Thoracic aorta (tissue), 2 donors: ENCODE measurements around the gene STIM1. TPM values are rescaled to one million over a fixed set of nuclear protein-coding genes. Genes with fewer than 3 reads are reported as not detected.
"Not testable (repeated sequence)": the region's sequence is repeated elsewhere in the genome, so short reads cannot be mapped to it uniquely, and the experiment has no call there.

ENCODE experiments used
- ATAC-seq: fragments of 150-250 bp; one replicate; pipeline ENCODE4 v1.8.0; 2017; ENCODE audit warnings: low read depth; ENCODE audit not compliant: insufficient number of reproducible peaks, low FRiP score
- DNase-seq: peaks from one replicate; pipeline ENCODE4 v3.0.0-alpha.2; 2020; ENCODE audit warnings: low spot score
- H3K27ac ChIP-seq, 2 donors: fragments of 200-600 bp; sonication (generic); 1 replicate in 1 of 2; 2 replicates in 1 of 2; pipeline ENCODE4 v1.5.1; 2016; ENCODE audit warnings: mild to moderate bottlenecking in 2 of 2, moderate library complexity in 2 of 2
- H3K27me3 ChIP-seq: fragments of 200-600 bp; sonication (generic); replicated peaks from 2 replicates; pipeline ENCODE4 v1.6.0; 2016; ENCODE audit warnings: mild to moderate bottlenecking; ENCODE audit not compliant: insufficient read depth
- H3K36me3 ChIP-seq: fragments of 200-600 bp; sonication (generic); one replicate; pipeline ENCODE4 v1.5.1; 2016
- H3K4me1 ChIP-seq, 2 donors: fragments of 200-600 bp; sonication (generic); 1 replicate in 1 of 2; 2 replicates in 1 of 2; pipeline versions ENCODE4 v1.5.1 to v1.6.0; 2016; ENCODE audit warnings: low read depth in 2 of 2, mild to moderate bottlenecking in 1 of 2; ENCODE audit not compliant: control insufficient read depth in 1 of 2
- H3K4me3 ChIP-seq: fragments of 200-600 bp; sonication (generic); 2 replicates; pipeline ENCODE4 v1.5.1; 2016; ENCODE audit warnings: mild to moderate bottlenecking
- H3K9me3 ChIP-seq: fragments of 200-600 bp; sonication (generic); 2 replicates; pipeline ENCODE4 v1.5.1; 2016
- CTCF ChIP-seq: fragments of 200-600 bp; sonication (generic); IDR thresholded peaks from one replicate; pipeline ENCODE4 v1.5.1; 2019; ENCODE audit warnings: antibody characterized with exemption
- total RNA-seq, 2 donors: library from RNA; depleted of rRNA; stranded (reverse); fragments of >200 nt; gene quantifications; one replicate each; pipeline versions ENCODE4 v1.1.0 to v1.2.3, GENCODE V29; 2016

Gene STIM1
- total RNA-seq, 2 donors from 2014 or later, result 53.8 to 63.0 TPM

- ATAC-seq (no peak), DNase-seq (no peak)
- H3K4me1 ChIP-seq, result peaks cover 57 to 63% of the 10 kb centered on the region in 2 donors
- H3K4me3 ChIP-seq, result no peak overlapping the region
- H3K9me3 ChIP-seq, result no peaks in the 10 kb centered on the region
- no peak for TF ChIP-seq CTCF
- no peaks in the 10 kb centered on the region for H3K27me3 ChIP-seq
- H3K36me3 ChIP-seq, result no peaks in the 10 kb centered on the region
- no peak overlapping the region for H3K27ac ChIP-seq
These were observed 4.9 kb downstream of the STIM1 start for GRCh38 chr11:3860375-3860774.

GRCh38 chr11:3860898-3861393, 5.5 kb downstream of the STIM1 start:
- ATAC-seq, DNase-seq, H3K9me3 ChIP-seq, H3K27me3 ChIP-seq, H3K4me3 ChIP-seq, H3K36me3 ChIP-seq, H3K27ac ChIP-seq: not testable (repeated sequence)
- H3K4me1 ChIP-seq, result peaks cover 63 to 69% of the 10 kb centered on the region in 2 donors

- no peak for TF ChIP-seq CTCF
- H3K27me3 ChIP-seq, result no peaks in the 10 kb centered on the region
- no peaks in the 10 kb centered on the region for H3K36me3 ChIP-seq
- no peak overlapping the region for H3K4me3 ChIP-seq
- ATAC-seq, result no peak
- DNase-seq, result no peak
- no peak overlapping the region for H3K27ac ChIP-seq
- peaks cover 66 to 71% of the 10 kb centered on the region in 2 donors for H3K4me1 ChIP-seq
- no peaks in the 10 kb centered on the region for H3K9me3 ChIP-seq
These were observed 6.2 kb downstream of the STIM1 start for GRCh38 chr11:3861683-3862082.

- peak overlapping the region; percentile 36 for H3K4me3 ChIP-seq
- no peaks in the 10 kb centered on the region for H3K9me3 ChIP-seq
- peak overlapping the region; percentile 49 to 64 for H3K27ac ChIP-seq
- H3K36me3 ChIP-seq, result no peaks in the 10 kb centered on the region
- peaks cover 27 to 60% of the 10 kb centered on the region in 2 donors for H3K4me1 ChIP-seq
- TF ChIP-seq CTCF, result no peak
- ATAC-seq (peak; percentile 66), DNase-seq (no peak)
- H3K27me3 ChIP-seq, result no peaks in the 10 kb centered on the region
These were observed 10.1 kb downstream of the STIM1 start for GRCh38 chr11:3865388-3866193.

DNA sequence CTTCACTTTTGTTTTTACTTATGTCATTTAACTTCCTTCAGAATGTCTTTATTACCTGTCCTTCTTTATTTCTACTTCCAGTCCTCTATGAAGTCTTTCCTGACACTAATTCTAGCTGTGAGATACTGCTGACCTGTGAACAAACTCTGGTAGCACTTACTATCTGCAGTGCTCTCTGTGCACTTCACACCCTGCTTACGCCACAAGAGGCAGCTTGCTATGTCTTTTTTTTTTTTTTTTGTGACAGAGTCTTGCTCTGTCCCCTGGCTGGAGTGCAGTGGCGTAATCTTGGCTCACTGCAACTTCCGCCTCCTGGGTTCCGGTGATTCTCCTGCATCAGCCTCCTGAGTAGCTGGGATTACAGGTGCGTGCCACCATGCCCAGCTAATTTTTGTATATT, 10.7 kb downstream of the STIM1 start:
- Histone ChIP-seq H3K4me3 (peak overlapping the region; percentile 36), H3K36me3 (no peaks in the 10 kb centered on the region), H3K27me3 (no peaks in the 10 kb centered on the region), H3K27ac (peak overlapping the region in 1 of 2 donors; percentile 64), H3K4me1 (peaks cover 25 to 58% of the 10 kb centered on the region in 2 donors), H3K9me3 (no peaks in the 10 kb centered on the region)
- ATAC-seq, result no peak
- no peak for TF ChIP-seq CTCF
- no peak for DNase-seq
